Osteocyte (in vitro differentiated cells): ENCODE results near the gene IL4. TPM values are rescaled to one million over a fixed set of nuclear protein-coding genes. Genes with fewer than 3 reads are reported as not detected.
A peak's percentile ranks its signal among the peaks of the same experiment; 100 is the strongest.

Experiments used
- DNase-seq: peaks from one replicate; pipeline ENCODE4 v3.0.0; 2021; ENCODE audit warnings: mixed read lengths; ENCODE audit not compliant: unreplicated experiment; ENCODE audit errors: extremely low spot score
- H3K27ac Mint-ChIP-seq: one replicate; pipeline ENCODE4 v1.8.0; 2021; ENCODE audit warnings: mild to moderate bottlenecking, mixed read lengths; ENCODE audit not compliant: unreplicated experiment
- H3K27me3 Mint-ChIP-seq: one replicate; pipeline ENCODE4 v1.8.0; 2021; ENCODE audit warnings: mixed read lengths; ENCODE audit not compliant: unreplicated experiment
- H3K36me3 Mint-ChIP-seq: one replicate; pipeline ENCODE4 v1.8.0; 2021; ENCODE audit warnings: mixed read lengths; ENCODE audit not compliant: unreplicated experiment
- H3K4me1 Mint-ChIP-seq: one replicate; pipeline ENCODE4 v1.8.0; 2021; ENCODE audit warnings: mixed read lengths; ENCODE audit not compliant: unreplicated experiment
- H3K4me3 Mint-ChIP-seq: one replicate; pipeline ENCODE4 v1.8.0; 2021; ENCODE audit warnings: mild to moderate bottlenecking, moderate library complexity, mixed read lengths; ENCODE audit not compliant: unreplicated experiment
- H3K9me3 Mint-ChIP-seq: one replicate; pipeline ENCODE4 v1.8.0; 2021; ENCODE audit warnings: mixed read lengths; ENCODE audit not compliant: unreplicated experiment
- total RNA-seq: library from RNA; stranded (reverse); gene quantifications from 2 replicates; pipeline ENCODE4 v1.2.1, GENCODE V29; 2021
- TF ChIP-seq, protein P1 (sequence below): fragments of 200-600 bp; sonication (generic); IDR thresholded peaks from 2 replicates; pipeline ENCODE4 v1.5.0; 2021; ENCODE audit warnings: antibody characterized with exemption, mild to moderate bottlenecking, moderate library complexity

Gene IL4
- total RNA-seq, 1 donor from 2014 or later: not detected

DNA sequence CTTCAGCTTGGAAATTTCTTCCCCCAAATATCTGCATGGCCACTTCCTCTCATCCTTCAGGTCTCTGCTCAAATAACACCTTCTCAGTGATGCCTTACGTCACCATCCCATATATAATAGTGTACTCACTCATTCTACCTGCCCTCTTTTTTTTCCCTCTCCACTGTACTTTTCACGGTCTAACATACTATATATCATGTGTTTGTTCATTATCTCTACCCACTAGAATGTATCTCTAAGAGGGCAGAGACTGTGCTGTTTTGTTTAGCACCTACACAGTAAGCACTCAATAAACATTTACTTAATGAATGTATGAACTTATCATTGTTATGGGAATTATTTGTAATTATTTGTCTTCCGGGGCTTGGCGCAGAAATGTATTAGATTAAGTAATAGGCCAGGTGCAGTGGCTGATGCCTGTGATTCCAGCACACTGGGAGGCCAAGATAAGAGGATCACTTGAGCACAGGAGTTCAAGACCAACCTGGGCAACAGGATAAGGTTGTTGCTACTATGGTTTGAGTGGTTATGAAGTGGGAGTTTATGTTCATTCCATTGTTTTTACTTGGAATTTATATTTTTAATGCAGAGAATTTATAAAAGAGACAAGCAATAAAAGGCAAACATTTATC is 21.8 kb upstream of the IL4 start:
- TF ChIP-seq, protein P1, sequence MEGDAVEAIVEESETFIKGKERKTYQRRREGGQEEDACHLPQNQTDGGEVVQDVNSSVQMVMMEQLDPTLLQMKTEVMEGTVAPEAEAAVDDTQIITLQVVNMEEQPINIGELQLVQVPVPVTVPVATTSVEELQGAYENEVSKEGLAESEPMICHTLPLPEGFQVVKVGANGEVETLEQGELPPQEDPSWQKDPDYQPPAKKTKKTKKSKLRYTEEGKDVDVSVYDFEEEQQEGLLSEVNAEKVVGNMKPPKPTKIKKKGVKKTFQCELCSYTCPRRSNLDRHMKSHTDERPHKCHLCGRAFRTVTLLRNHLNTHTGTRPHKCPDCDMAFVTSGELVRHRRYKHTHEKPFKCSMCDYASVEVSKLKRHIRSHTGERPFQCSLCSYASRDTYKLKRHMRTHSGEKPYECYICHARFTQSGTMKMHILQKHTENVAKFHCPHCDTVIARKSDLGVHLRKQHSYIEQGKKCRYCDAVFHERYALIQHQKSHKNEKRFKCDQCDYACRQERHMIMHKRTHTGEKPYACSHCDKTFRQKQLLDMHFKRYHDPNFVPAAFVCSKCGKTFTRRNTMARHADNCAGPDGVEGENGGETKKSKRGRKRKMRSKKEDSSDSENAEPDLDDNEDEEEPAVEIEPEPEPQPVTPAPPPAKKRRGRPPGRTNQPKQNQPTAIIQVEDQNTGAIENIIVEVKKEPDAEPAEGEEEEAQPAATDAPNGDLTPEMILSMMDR: no peak
- peak; percentile 10 for DNase-seq
- Mint-ChIP-seq H3K27me3 (peaks cover 28% of the 10 kb centered on the region), H3K4me1 (peaks cover 4% of the 10 kb centered on the region), H3K36me3 (peaks cover 7% of the 10 kb centered on the region), H3K4me3 (no peak overlapping the region), H3K27ac (no peak overlapping the region), H3K9me3 (peaks cover 10% of the 10 kb centered on the region)

DNA sequence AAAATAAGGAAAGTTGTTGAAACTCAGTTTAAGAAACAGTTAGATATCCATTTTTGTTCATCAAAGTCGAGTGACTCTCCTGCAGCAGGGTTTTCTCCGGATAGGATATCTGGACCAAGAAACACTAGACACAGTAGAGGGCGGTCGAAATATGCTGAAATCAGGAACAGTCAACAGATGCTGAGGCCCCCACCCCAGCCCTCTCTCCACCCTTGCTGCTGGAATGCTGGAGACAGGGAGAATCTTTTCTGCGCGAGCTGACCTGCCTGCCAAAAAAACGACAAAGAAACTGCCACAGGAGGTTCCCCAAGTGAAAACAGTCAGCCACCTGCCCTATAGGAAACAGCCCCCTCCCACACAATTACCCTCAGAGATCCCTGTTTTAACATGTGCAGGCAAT is 20.1 kb upstream of the IL4 start:
- TF ChIP-seq, protein P1: no peak
- DNase-seq: peak; percentile 30
- H3K4me3 Mint-ChIP-seq: no peak overlapping the region
- H3K9me3 Mint-ChIP-seq: peaks cover under 1% of the 10 kb centered on the region
- H3K36me3 Mint-ChIP-seq: peaks cover 2% of the 10 kb centered on the region
- peaks cover 18% of the 10 kb centered on the region for H3K27me3 Mint-ChIP-seq
- peaks cover 4% of the 10 kb centered on the region for H3K4me1 Mint-ChIP-seq
- no peak overlapping the region for H3K27ac Mint-ChIP-seq

DNA sequence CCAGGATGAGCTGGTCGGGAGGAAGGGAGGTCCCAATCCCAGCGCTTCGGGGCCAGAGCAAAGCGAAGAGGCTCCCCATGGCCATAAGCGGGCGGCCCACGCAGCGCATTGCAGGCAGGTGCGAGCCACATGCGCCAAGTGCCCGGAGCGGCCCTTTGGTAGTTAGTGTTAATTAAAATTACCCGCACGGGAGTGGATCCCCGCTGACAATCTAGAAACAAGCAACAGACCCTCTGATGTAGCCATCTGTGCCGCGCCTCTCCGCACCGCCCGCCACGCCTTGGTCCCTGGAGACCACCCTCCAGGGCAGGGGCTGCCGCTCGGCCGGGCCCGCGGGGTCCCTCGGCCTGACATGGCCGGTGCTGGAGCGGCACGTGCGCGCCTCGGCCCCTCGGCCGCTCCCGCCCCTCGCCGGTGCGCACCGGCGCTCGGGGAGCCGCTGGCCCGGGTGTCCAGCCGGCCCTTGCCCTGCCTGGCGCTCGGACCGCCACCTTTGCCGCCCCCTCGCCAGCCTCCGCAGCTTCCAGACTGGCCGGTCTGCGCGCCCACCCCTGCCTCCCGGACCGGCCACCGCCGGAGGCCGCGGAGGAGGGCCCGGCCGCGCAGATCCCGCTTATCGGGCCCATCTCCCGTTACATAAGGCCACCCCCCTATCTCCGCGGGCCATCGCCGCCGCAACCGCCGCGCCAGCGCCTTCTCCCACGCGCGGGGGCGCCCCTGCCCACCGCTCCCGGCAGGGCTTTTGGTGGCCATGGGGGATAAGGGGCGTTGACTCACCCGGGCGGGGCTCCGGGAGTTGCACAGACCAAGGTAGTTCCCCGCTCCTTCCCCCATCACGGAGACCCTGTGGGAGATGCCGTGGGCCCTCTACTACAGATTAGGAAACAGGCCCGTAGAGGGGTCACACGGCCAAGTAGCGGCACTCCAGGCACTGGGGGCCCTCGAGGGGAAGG is 17.7 kb upstream of the IL4 start:
- Mint-ChIP-seq H3K27ac (no peak overlapping the region), H3K4me3 (peak overlapping the region; percentile 52), H3K9me3 (no peaks in the 10 kb centered on the region), H3K36me3 (no peaks in the 10 kb centered on the region), H3K4me1 (peaks cover 6% of the 10 kb centered on the region), H3K27me3 (peaks cover 17% of the 10 kb centered on the region)
- TF ChIP-seq, protein P1: peak; percentile 32
- DNase-seq: peak; percentile 82

DNA sequence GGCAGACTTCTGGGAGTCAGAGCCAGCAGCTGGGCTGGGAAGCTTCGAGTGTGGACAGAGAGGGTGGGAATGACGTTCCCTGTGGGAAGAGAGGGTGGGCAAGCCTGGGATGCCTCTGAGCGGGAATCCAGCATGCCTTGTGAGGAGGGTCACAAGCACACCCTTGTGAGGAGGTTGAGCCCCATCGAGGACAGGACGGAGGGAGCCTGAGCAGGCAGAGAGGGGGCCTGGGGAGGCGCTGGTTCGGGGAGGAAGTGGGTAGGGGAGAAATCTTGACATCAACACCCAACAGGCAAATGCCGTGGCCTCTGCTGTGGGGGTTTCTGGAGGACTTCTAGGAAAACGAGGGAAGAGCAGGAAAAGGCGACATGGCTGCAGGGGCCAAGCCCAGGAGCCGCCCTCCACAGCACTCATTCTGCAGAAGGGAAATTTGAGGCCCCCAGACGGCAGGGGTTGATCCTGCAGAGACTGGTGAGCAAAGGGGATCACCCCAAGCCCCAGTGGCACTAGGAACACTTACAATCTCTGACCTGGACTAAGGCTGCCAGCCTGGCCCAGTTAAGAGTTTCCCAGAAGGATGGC is 16.9 kb upstream of the IL4 start:
- no peak overlapping the region for H3K27ac Mint-ChIP-seq
- H3K9me3 Mint-ChIP-seq: no peaks in the 10 kb centered on the region
- H3K27me3 Mint-ChIP-seq: peaks cover 17% of the 10 kb centered on the region
- H3K36me3 Mint-ChIP-seq: no peaks in the 10 kb centered on the region
- TF ChIP-seq, protein P1: no peak
- H3K4me1 Mint-ChIP-seq: peaks cover 7% of the 10 kb centered on the region
- H3K4me3 Mint-ChIP-seq: peak overlapping the region; percentile 5
- peak; percentile 69 for DNase-seq
